Measurements from ENCODE around the gene RWDD1. TPM values are rescaled to one million over a fixed set of nuclear protein-coding genes. Genes with fewer than 3 reads are reported as not detected.

Gene RWDD1
- total RNA-seq, 1 experiment from 2014 or later = 65.3 TPM

DNA sequence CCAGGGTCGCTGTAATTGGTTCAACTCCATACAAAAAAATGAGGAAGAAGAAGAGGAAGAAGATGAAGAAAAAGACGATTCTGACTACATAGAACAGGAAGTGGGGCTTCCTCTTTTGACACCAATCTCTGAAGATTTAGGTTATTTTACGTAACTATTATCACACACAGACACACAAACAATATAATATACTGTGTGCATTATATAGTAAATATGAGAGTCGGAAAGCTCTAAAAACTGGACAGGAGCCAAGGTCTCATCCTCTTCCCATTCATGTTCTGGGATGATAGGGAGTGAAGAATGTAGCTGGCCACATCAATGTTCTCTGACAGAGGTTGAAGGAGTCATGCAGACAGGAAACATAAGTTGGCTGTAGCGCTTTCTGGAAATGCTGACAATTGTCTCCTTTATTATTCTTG, 58.3 kb downstream of the RWDD1 start:
- Histone ChIP-seq H4K20me1 (ENCODE audit: insufficient read depth, low read depth, low read length) (no peaks in the 10 kb centered on the region), H3K79me2 (ENCODE audit: low read length) (no peaks in the 10 kb centered on the region), H3K9me3 (ENCODE audit: low read length) (no peaks in the 10 kb centered on the region), H2AFZ (ENCODE audit: low read length) (no peak overlapping the region), H3K27me3 (ENCODE audit: low read length) (no peaks in the 10 kb centered on the region), H3K27ac (ENCODE audit: low read length) (no peak overlapping the region), H3K9me2 (replicated peaks; ENCODE audit: insufficient read depth, low read length) (no peaks in the 10 kb centered on the region), H3K4me3 (ENCODE audit: low read length) (no peak overlapping the region), H3K9ac (ENCODE audit: low read length) (no peak overlapping the region), H3K4me1 (ENCODE audit: low read length) (no peaks in the 10 kb centered on the region), H3K4me2 (ENCODE audit: low read depth, low read length, poor library complexity, severe bottlenecking) (no peak overlapping the region), H3K36me3 (ENCODE audit: insufficient read depth, low read length) (peaks cover 18% of the 10 kb centered on the region; the same call in 1 of the 2 replicates)
- DNase-seq = no peak

- Histone ChIP-seq H3K4me2 (ENCODE audit: low read depth, low read length, poor library complexity, severe bottlenecking) (no peak overlapping the region), H3K9me3 (ENCODE audit: low read length) (no peaks in the 10 kb centered on the region), H3K4me1 (ENCODE audit: low read length) (no peaks in the 10 kb centered on the region), H3K9ac (ENCODE audit: low read length) (no peak overlapping the region), H3K36me3 (ENCODE audit: insufficient read depth, low read length) (peaks cover 33% of the 10 kb centered on the region; the same call in 1 of the 2 replicates), H3K79me2 (ENCODE audit: low read length) (peaks cover 7% of the 10 kb centered on the region), H2AFZ (ENCODE audit: low read length) (no peak overlapping the region), H3K27ac (ENCODE audit: low read length) (no peak overlapping the region), H4K20me1 (ENCODE audit: insufficient read depth, low read depth, low read length) (no peaks in the 10 kb centered on the region), H3K27me3 (ENCODE audit: low read length) (no peaks in the 10 kb centered on the region), H3K9me2 (replicated peaks; ENCODE audit: insufficient read depth, low read length) (no peaks in the 10 kb centered on the region), H3K4me3 (ENCODE audit: low read length) (no peak overlapping the region)
- no peak for DNase-seq
Measured at GRCh38 chr6:116631379-116631990, 60.2 kb downstream of the RWDD1 start.

- H3K27me3 ChIP-seq (ENCODE audit: low read length) = no peaks in the 10 kb centered on the region
- no peak overlapping the region for H3K9ac ChIP-seq (ENCODE audit: low read length)
- peaks cover 18% of the 10 kb centered on the region for H3K79me2 ChIP-seq (ENCODE audit: low read length)
- no peak overlapping the region for H3K27ac ChIP-seq (ENCODE audit: low read length)
- DNase-seq = peak; percentile 50
- no peak overlapping the region for H3K4me2 ChIP-seq (ENCODE audit: low read depth, low read length, poor library complexity, severe bottlenecking)
- no peaks in the 10 kb centered on the region for H3K9me2 ChIP-seq (replicated peaks; ENCODE audit: insufficient read depth, low read length)
- no peak overlapping the region for H3K4me3 ChIP-seq (ENCODE audit: low read length)
- peaks cover 40% of the 10 kb centered on the region; the same call in 1 of the 2 replicates for H3K36me3 ChIP-seq (ENCODE audit: insufficient read depth, low read length)
- 0 out of 2 replicates have a peak, but pooled peaks cover 3% of the 10 kb centered on the region for H4K20me1 ChIP-seq (ENCODE audit: insufficient read depth, low read depth, low read length)
- H3K9me3 ChIP-seq (ENCODE audit: low read length) = no peaks in the 10 kb centered on the region
- H3K4me1 ChIP-seq (ENCODE audit: low read length) = no peaks in the 10 kb centered on the region
- no peak overlapping the region for H2AFZ ChIP-seq (ENCODE audit: low read length)
Measured at GRCh38 chr6:116633685-116634084, 62.4 kb downstream of the RWDD1 start.

Other genes with a start within 250 kb of the RWDD1 start
- 5.4 and 7.5 TPM in 2 replicates for gene DSE, start 200.6 kb upstream of the RWDD1 start, total RNA-seq (2014; rRNA removed; shearing (Covaris generic); ENCODE audit: low replicate concordance)
- gene CALHM6, start 110.1 kb upstream of the RWDD1 start, total RNA-seq (2014; rRNA removed; shearing (Covaris generic); ENCODE audit: low replicate concordance) = 0.25 TPM in 1 of 2 replicates, not detected in the other
- gene CALHM5, start 59.9 kb upstream of the RWDD1 start, total RNA-seq (2014; rRNA removed; shearing (Covaris generic); ENCODE audit: low replicate concordance) = not detected in 2 replicates
- not detected in 2 replicates for gene TRAPPC3L, start 25.8 kb upstream of the RWDD1 start, total RNA-seq (2014; rRNA removed; shearing (Covaris generic); ENCODE audit: low replicate concordance)
- gene CALHM4, start 17.8 kb upstream of the RWDD1 start, total RNA-seq (2014; rRNA removed; shearing (Covaris generic); ENCODE audit: low replicate concordance) = not detected in 2 replicates
- 0.51 TPM in 1 of 2 replicates, not detected in the other for gene RSPH4A, start 45.0 kb downstream of the RWDD1 start, total RNA-seq (2014; rRNA removed; shearing (Covaris generic); ENCODE audit: low replicate concordance)
- 31.0 and 32.7 TPM in 2 replicates for gene ZUP1, start 97.3 kb downstream of the RWDD1 start, total RNA-seq (2014; rRNA removed; shearing (Covaris generic); ENCODE audit: low replicate concordance)
- 15.9 and 16.0 TPM in 2 replicates for gene KPNA5, start 109.7 kb downstream of the RWDD1 start, total RNA-seq (2014; rRNA removed; shearing (Covaris generic); ENCODE audit: low replicate concordance)
- gene FAM162B, start 194.2 kb downstream of the RWDD1 start, total RNA-seq (2014; rRNA removed; shearing (Covaris generic); ENCODE audit: low replicate concordance) = not detected in 2 replicates